Neural cell (in vitro differentiated cells): Measurements from ENCODE around the gene SIRT1. TPM values are rescaled to one million over a fixed set of nuclear protein-coding genes. Genes with fewer than 3 reads are reported as not detected.

Experiments
- H2AFZ ChIP-seq: fragments of 200-600, 300-800 bp; sonication (generic), shearing (Covaris generic); 2 replicates; pipeline ENCODE4 v1.6.0; 2014; ENCODE audit warnings: low read depth, mild to moderate bottlenecking, antibody characterized with exemption, low read length, moderate library complexity
- H3F3A ChIP-seq: fragments of 200-600 bp; shearing (Covaris generic); 2 replicates; pipeline ENCODE4 v1.6.1; 2016; ENCODE audit warnings: mild to moderate bottlenecking, moderate library complexity, mixed read lengths, antibody characterized with exemption, low read length; ENCODE audit not compliant: insufficient read depth, poor library complexity, severe bottlenecking
- H3K27ac ChIP-seq: fragments of 200-600, 300-800 bp; sonication (generic), shearing (Covaris generic); 2 replicates; pipeline ENCODE4 v1.5.1; 2014; ENCODE audit warnings: mild to moderate bottlenecking, low read length, moderate library complexity
- H3K27me3 ChIP-seq: fragments of 300-800, 200-600 bp; sonication (generic), shearing (Covaris generic); 2 replicates; pipeline ENCODE4 v1.6.0; 2014; ENCODE audit warnings: mild to moderate bottlenecking, low read depth, low read length, moderate library complexity; ENCODE audit not compliant: insufficient read depth
- H3K36me3 ChIP-seq: fragments of 300-800, 200-600 bp; sonication (generic), shearing (Covaris generic); 2 replicates; pipeline ENCODE4 v1.5.1; 2014; ENCODE audit warnings: mild to moderate bottlenecking, antibody characterized with exemption, low read length, moderate library complexity; ENCODE audit not compliant: insufficient read depth
- H3K4me2 ChIP-seq: fragments of 300-800, 200-600 bp; sonication (generic), shearing (Covaris generic); 2 replicates; pipeline ENCODE4 v1.6.0; 2014; ENCODE audit warnings: mild to moderate bottlenecking, low read length
- H3K4me3 ChIP-seq: fragments of 300-800, 200-600 bp; sonication (generic), shearing (Covaris generic); 2 replicates; pipeline ENCODE4 v1.5.1; 2014; ENCODE audit warnings: mild to moderate bottlenecking, low read length, moderate library complexity
- H3K79me2 ChIP-seq: fragments of 200-600 bp; shearing (Covaris generic); replicated peaks from 2 replicates; pipeline ENCODE4 v1.6.0; 2014; ENCODE audit warnings: mild to moderate bottlenecking, low read length, moderate library complexity; ENCODE audit not compliant: insufficient read depth
- H3K9ac ChIP-seq: fragments of 300-800, 200-600 bp; sonication (generic), shearing (Covaris generic); 2 replicates; pipeline ENCODE4 v1.6.1; 2016; ENCODE audit warnings: mild to moderate bottlenecking, low read length, mixed read lengths
- H3K9me2 ChIP-seq: fragments of 200-600 bp; shearing (Covaris generic); 2 replicates; pipeline ENCODE4 v1.6.1; 2016; ENCODE audit warnings: mild to moderate bottlenecking, low read length, mixed read lengths; ENCODE audit not compliant: insufficient read depth
- H3K9me3 ChIP-seq: fragments of 200-600, 300-800 bp; sonication (generic), shearing (Covaris generic); 2 replicates; pipeline ENCODE4 v1.6.1; 2016; ENCODE audit warnings: mild to moderate bottlenecking, mixed run types, low read length, moderate library complexity, mixed read lengths
- H4K20me1 ChIP-seq: fragments of 200-600 bp; shearing (Covaris generic); 2 replicates; pipeline ENCODE4 v1.6.1; 2016; ENCODE audit warnings: mild to moderate bottlenecking, mixed run types; ENCODE audit not compliant: insufficient read depth
- CTCF ChIP-seq: fragments of 450-650 bp; IDR thresholded peaks from 2 replicates; pipeline ENCODE4 v1.5.1; 2014; ENCODE audit warnings: antibody characterized with exemption, mild to moderate bottlenecking, moderate library complexity; ENCODE audit not compliant: poor library complexity, severe bottlenecking
- EP300 ChIP-seq: fragments of 450-650 bp; conservative IDR thresholded peaks from 2 replicates; pipeline ENCODE4 v1.6.1; 2014; ENCODE audit warnings: antibody characterized with exemption, mild to moderate bottlenecking, moderate library complexity; ENCODE audit not compliant: poor library complexity, severe bottlenecking
- EZH2 ChIP-seq: fragments of 200-600, 300-800 bp; shearing (Covaris generic), sonication (generic); IDR thresholded peaks from 2 replicates; pipeline ENCODE4 v1.6.1; 2014; ENCODE audit warnings: antibody characterized with exemption, low read length, borderline replicate concordance, mild to moderate bottlenecking; ENCODE audit not compliant: insufficient read depth, poor library complexity, severe bottlenecking
- MXI1 ChIP-seq: fragments of 450-650 bp; conservative IDR thresholded peaks from 2 replicates; pipeline ENCODE4 v1.6.1; 2014; ENCODE audit warnings: antibody characterized with exemption, mild to moderate bottlenecking; ENCODE audit not compliant: poor library complexity, severe bottlenecking
- POLR2AphosphoS5 ChIP-seq: IDR thresholded peaks from 2 replicates; pipeline ENCODE4 v1.6.1; 2012
- RAD21 ChIP-seq: fragments of 450-650 bp; conservative IDR thresholded peaks from 2 replicates; pipeline ENCODE4 v1.6.1; 2014; ENCODE audit warnings: antibody characterized with exemption, mild to moderate bottlenecking, moderate library complexity
- REST ChIP-seq: IDR thresholded peaks from 2 replicates; pipeline ENCODE4 v1.6.1; 2012; ENCODE audit warnings: borderline replicate concordance
- SMC3 ChIP-seq: fragments of 450-650 bp; conservative IDR thresholded peaks from 2 replicates; pipeline ENCODE4 v1.6.1; 2014; ENCODE audit warnings: antibody characterized with exemption, mild to moderate bottlenecking, moderate library complexity; ENCODE audit not compliant: poor library complexity
- TAF1 ChIP-seq: IDR thresholded peaks from 2 replicates; pipeline ENCODE4 v1.6.1; 2012; ENCODE audit warnings: low read depth
- polyA plus RNA-seq: library from polyadenylated mRNA; depleted of rRNA; stranded (reverse); fragments of >200 nt; gene quantifications from 2 replicates; pipeline ENCODE4 v1.2.3, GENCODE V29; 2014

Gene SIRT1
- polyA plus RNA-seq, 1 donor from 2014 or later: 38.6 TPM

- Histone ChIP-seq H3K9me3 (no peaks in the 10 kb centered on the region), H3K4me2 (peak overlapping the region; percentile 17), H2AFZ (no peak overlapping the region), H3F3A (no peaks in the 10 kb centered on the region), H3K4me3 (peak overlapping the region; percentile 24), H4K20me1 (no peaks in the 10 kb centered on the region), H3K27me3 (no peaks in the 10 kb centered on the region), H3K27ac (no peak overlapping the region), H3K9ac (no peak overlapping the region), H3K36me3 (no peaks in the 10 kb centered on the region), H3K9me2 (no peaks in the 10 kb centered on the region), H3K79me2 (no peaks in the 10 kb centered on the region)
- TF ChIP-seq MXI1 (no peak), SMC3 (no peak), TAF1 (no peak), CTCF (no peak), POLR2AphosphoS5 (no peak), REST (no peak), RAD21 (no peak), EZH2 (no peak), EP300 (no peak)
Measured at GRCh38 chr10:67836488-67836887, 48.0 kb upstream of the SIRT1 start.

- no peaks in the 10 kb centered on the region for H3F3A ChIP-seq
- H3K36me3 ChIP-seq: no peaks in the 10 kb centered on the region
- H3K79me2 ChIP-seq: no peaks in the 10 kb centered on the region
- H4K20me1 ChIP-seq: no peaks in the 10 kb centered on the region
- no peak overlapping the region for H3K27ac ChIP-seq
- H3K9me3 ChIP-seq: peaks cover 5% of the 10 kb centered on the region
- peak overlapping the region; percentile 66 for H3K4me2 ChIP-seq
- H2AFZ ChIP-seq: no peak overlapping the region
- no peak for TF ChIP-seq RAD21
- no peak for TF ChIP-seq POLR2AphosphoS5
- no peak for TF ChIP-seq REST
- no peak for TF ChIP-seq CTCF
- TF ChIP-seq MXI1: no peak
- TF ChIP-seq EZH2: no peak
- TF ChIP-seq TAF1: no peak
- TF ChIP-seq EP300: no peak
- no peak for TF ChIP-seq SMC3
- no peak overlapping the region for H3K9ac ChIP-seq
- H3K27me3 ChIP-seq: no peaks in the 10 kb centered on the region
- no peaks in the 10 kb centered on the region for H3K9me2 ChIP-seq
- peak overlapping the region; percentile 58 for H3K4me3 ChIP-seq
Measured at GRCh38 chr10:67836972-67837371, 47.5 kb upstream of the SIRT1 start.
